Uterus (tissue), 2 donors: ENCODE results near the gene USP10.

Experiments used
- CTCF ChIP-seq, 4 experiments: fragments of 200-600 bp in 2 of 4; fragments of 450-650 bp in 2 of 4; sonication (generic) in 2 of 4; IDR thresholded peaks; one replicate each; pipeline ENCODE4 v1.5.1; 2016 to 2019; ENCODE audit warnings: antibody characterized with exemption in 4 of 4, mild to moderate bottlenecking in 2 of 4, moderate library complexity in 1 of 4
- POLR2A ChIP-seq, 2 donors: fragments of 450-650 bp; IDR thresholded peaks; one replicate each; pipeline ENCODE4 v1.6.1; 2016; ENCODE audit warnings: antibody characterized with exemption in 2 of 2, mild to moderate bottlenecking in 1 of 2, moderate library complexity in 1 of 2

- TF ChIP-seq CTCF (IDR thresholded peaks at IDR 0.05) (no peak), POLR2A (IDR thresholded peaks at IDR 0.05) (no peak)
Observed at GRCh38 chr16:84739349-84740124, 39.7 kb downstream of the USP10 start.
